IMR-90 (cell line): ENCODE results near the gene PC. TPM values are rescaled to one million over a fixed set of nuclear protein-coding genes. Genes with fewer than 3 reads are reported as not detected.

Experiments
- ATAC-seq: fragments of 200-7000 bp; cut with Tn5 transposase; 2 replicates; pipeline ENCODE4 v1.9.1; 2020; ENCODE audit warnings: low read depth, mild to moderate bottlenecking, moderate library complexity
- BruUV-seq: library from RNA; stranded (reverse); fragments of 400-500 nt; replicated peaks from 2 replicates; lab custom pipeline; 2021; lab: Mats Ljungman, UMichigan
- CTCF ChIA-PET: fragments of 300-600 bp; formaldehyde crosslinking; extraction: SDS; loops from one replicate; lab custom pipeline; 2021; ENCODE audit warnings: antibody characterized with exemption; lab: Yijun Ruan, JAX
- POLR2A ChIA-PET: fragments of 300-600 bp; sonication (Branson Sonifier 250); formaldehyde crosslinking; loops from one replicate; lab custom pipeline; 2022; ENCODE audit warnings: antibody characterized with exemption; ENCODE audit not compliant: unreplicated experiment; lab: Charles Lee
- DNase-seq: peaks from one replicate; pipeline ENCODE4 v3.0.0; 2013
- H2AFZ ChIP-seq: replicated peaks from 2 replicates; pipeline ENCODE3; 2013; ENCODE audit warnings: low read length, mild to moderate bottlenecking; ENCODE audit not compliant: poor library complexity
- H2AK5ac ChIP-seq: 2 replicates; pipeline ENCODE4 v1.6.1; 2013; ENCODE audit warnings: low read depth, low read length, inconsistent platforms
- H2AK9ac ChIP-seq: replicated peaks from 2 replicates; pipeline ENCODE3; 2013; ENCODE audit warnings: mild to moderate bottlenecking, low read depth, low read length, moderate library complexity; ENCODE audit not compliant: poor library complexity
- H2BK120ac ChIP-seq: 2 replicates; pipeline ENCODE4 v1.6.1; 2013; ENCODE audit warnings: low read depth, low read length, inconsistent platforms
- H2BK15ac ChIP-seq: 3 replicates; pipeline ENCODE4 v1.6.1; 2013; ENCODE audit warnings: low read depth, low read length, inconsistent platforms
- H2BK20ac ChIP-seq: 2 replicates; pipeline ENCODE4 v1.6.1; 2013; ENCODE audit warnings: low read depth, mild to moderate bottlenecking, inconsistent platforms, low read length, moderate library complexity
- H2BK5ac ChIP-seq: 2 replicates; pipeline ENCODE4 v1.6.1; 2013; ENCODE audit warnings: mild to moderate bottlenecking, low read depth, low read length, inconsistent platforms; ENCODE audit not compliant: poor library complexity, severe bottlenecking
- H3K14ac ChIP-seq: replicated peaks from 2 replicates; pipeline ENCODE4 v1.6.1; 2013; ENCODE audit warnings: low read depth, low read length, inconsistent platforms
- H3K18ac ChIP-seq: 2 replicates; pipeline ENCODE4 v1.6.1; 2013; ENCODE audit warnings: low read depth, low read length, control low read depth
- H3K23ac ChIP-seq: 2 replicates; pipeline ENCODE4 v1.6.1; 2013; ENCODE audit warnings: low read depth, low read length, inconsistent platforms
- H3K27ac ChIP-seq: 2 replicates; pipeline ENCODE4 v1.5.1; 2013; ENCODE audit warnings: mild to moderate bottlenecking, control low read depth, low read length; ENCODE audit not compliant: insufficient read depth
- H3K27me3 ChIP-seq: 2 replicates; pipeline ENCODE4 v1.6.1; 2013; ENCODE audit warnings: low read length; ENCODE audit not compliant: control insufficient read depth, insufficient read depth
- H3K36me3 ChIP-seq: 2 replicates; pipeline ENCODE4 v1.6.1; 2013; ENCODE audit warnings: low read length, mixed read lengths; ENCODE audit not compliant: control insufficient read depth, insufficient read depth
- H3K4ac ChIP-seq: 2 replicates; pipeline ENCODE4 v1.6.1; 2013; ENCODE audit warnings: low read depth, low read length, inconsistent platforms
- H3K4me1 ChIP-seq: 2 replicates; pipeline ENCODE4 v1.6.1; 2013; ENCODE audit warnings: low read length, mixed read lengths; ENCODE audit not compliant: control insufficient read depth, insufficient read depth
- H3K4me2 ChIP-seq: 2 replicates; pipeline ENCODE4 v1.6.1; 2013; ENCODE audit warnings: low read depth, mild to moderate bottlenecking, control low read depth, low read length, moderate library complexity
- H3K4me3 ChIP-seq: 2 replicates; pipeline ENCODE4 v1.5.1; 2013; ENCODE audit warnings: low read depth, mild to moderate bottlenecking, control low read depth, low read length, moderate library complexity; ENCODE audit not compliant: insufficient read depth
- H3K56ac ChIP-seq: 2 replicates; pipeline ENCODE4 v1.6.1; 2013; ENCODE audit warnings: low read length, inconsistent platforms; ENCODE audit not compliant: insufficient read depth; ENCODE audit errors: extremely low read depth
- H3K79me1 ChIP-seq, 2 experiments: 2 replicates each; pipeline ENCODE4 v1.6.1; 2013; ENCODE audit warnings: low read length in 2 of 2, inconsistent platforms in 1 of 2, low read depth in 1 of 2
- H3K9ac ChIP-seq: 2 replicates; pipeline ENCODE4 v1.6.1; 2013; ENCODE audit warnings: low read depth, low read length, control low read depth
- H3K9me1 ChIP-seq: 2 replicates; pipeline ENCODE4 v1.6.1; 2013; ENCODE audit warnings: low read length, inconsistent platforms; ENCODE audit not compliant: insufficient read depth
- H3K9me3 ChIP-seq: 2 replicates; pipeline ENCODE4 v1.6.1; 2013; ENCODE audit warnings: low read length; ENCODE audit not compliant: control insufficient read depth, insufficient read depth
- H4K20me1 ChIP-seq: 2 replicates; pipeline ENCODE4 v1.6.1; 2013; ENCODE audit warnings: low read length, inconsistent platforms; ENCODE audit not compliant: insufficient read depth
- H4K5ac ChIP-seq: 2 replicates; pipeline ENCODE4 v1.6.1; 2013; ENCODE audit warnings: mild to moderate bottlenecking, low read depth, low read length, control low read depth
- H4K8ac ChIP-seq, 2 experiments: 2 replicates each; pipeline ENCODE4 v1.6.1; 2013; ENCODE audit warnings: low read depth in 2 of 2, low read length in 2 of 2, control low read depth in 1 of 2, inconsistent platforms in 1 of 2
- H4K91ac ChIP-seq: 2 replicates; pipeline ENCODE4 v1.6.1; 2013; ENCODE audit warnings: low read depth, low read length, inconsistent platforms; ENCODE audit not compliant: insufficient read depth
- CHD1 ChIP-seq: IDR thresholded peaks from 2 replicates; pipeline ENCODE4 v1.6.1; 2012; ENCODE audit warnings: low read depth, low read length, improper control_type of control experiment
- USF2 ChIP-seq: fragments of 150-350 bp; IDR thresholded peaks from 2 replicates; pipeline ENCODE4 v1.6.1; 2017; ENCODE audit warnings: mild to moderate bottlenecking, antibody characterized with exemption, low read length, low read depth
- WGBS, 2 experiments: methylation state at CpG; one replicate each; pipeline versions ENCODE4 v1.1.5 to v1.1.7; 2013; ENCODE audit warnings: missing lambda C conversion rate in 2 of 2; ENCODE audit not compliant: insufficient read length in 1 of 2; ENCODE audit errors: extremely low coverage in 2 of 2; 5-methylcytosine and 5-hydroxymethylcytosine counted together
- dilution Hi-C: fragments of 300-500 bp; cut with HindIII; formaldehyde crosslinking; loops from one replicate; pipeline ENCODE4 v1.14.3; 2018; ENCODE audit warnings: low sequenced_read_pairs; ENCODE audit not compliant: unreplicated experiment
- in situ Hi-C: fragments of 300-500 bp; cut with MboI; formaldehyde crosslinking; loops from 3 replicates; pipeline ENCODE4 v1.14.3; 2019; ENCODE audit warnings: low sequenced_read_pairs, inconsistent platforms, mixed read lengths
- intact Hi-C: fragments of 100-400 bp; cut with micrococcal nuclease; formaldehyde crosslinking; loops from 2 replicates; pipeline ENCODE4 v1.10.0; 2022
- polyA plus RNA-seq, 3 experiments: library from polyadenylated mRNA; depleted of rRNA; stranded (reverse); fragments of >200 nt; gene quantifications; 2 replicates each; pipeline ENCODE4 v1.2.3, GENCODE V29; 2012; ENCODE audit warnings: low replicate concordance in 1 of 3
- total RNA-seq: library from RNA; depleted of rRNA; stranded (reverse); fragments of >200 nt; gene quantifications from 2 replicates; pipeline ENCODE4 v1.2.3, GENCODE V29; 2012

The PC gene
- total and polyA plus RNA-seq, 2 of the 4 experiments (the other 2 are of a cell fraction), result 13.6 to 15.7 TPM

GRCh38 chr11:67007126-67007525 lies 48.9 kb upstream of the PC start:
- no peaks in the 10 kb centered on the region; the same call in 1 of the 2 replicates for H3K27me3 ChIP-seq
- H4K20me1 ChIP-seq, result no peaks in the 10 kb centered on the region
- ChIA-PET POLR2A (no interaction called here), CTCF (interaction anchor here (0.6 kb wide), 1 partner anchor 55 kb away, joined by 3 read pairs; no protein-coding TSS in a partner anchor)
- no peak overlapping the region for H3K14ac ChIP-seq
- no peak overlapping the region for H3K4me2 ChIP-seq
- H3K4me1 ChIP-seq, result no peaks in the 10 kb centered on the region
- BruUV-seq, result no TSS peak
- no peaks in the 10 kb centered on the region for H3K79me1 ChIP-seq
- H2BK20ac ChIP-seq, result no peak overlapping the region
- H3K18ac ChIP-seq, result no peak overlapping the region
- dilution Hi-C loops (no loop called here), in situ Hi-C loops (no loop called here), intact Hi-C loops (no loop called here)
- no peaks in the 10 kb centered on the region for H3K9me3 ChIP-seq
- no peak overlapping the region for H3K27ac ChIP-seq
- H2BK120ac ChIP-seq, result no peak overlapping the region
- no peak overlapping the region for H2AK9ac ChIP-seq
- no peaks in the 10 kb centered on the region for H3K36me3 ChIP-seq
- H2AK5ac ChIP-seq, result no peak overlapping the region
- ATAC-seq, result no peak
- H2BK5ac ChIP-seq, result no peak overlapping the region
- TF ChIP-seq USF2 (no peak), CHD1 (no peak)
- H3K23ac ChIP-seq, result no peak overlapping the region
- no peak overlapping the region for H3K4me3 ChIP-seq
- peak overlapping the region in 1 of 2 experiments; percentile 76; a peak in 1 of 4 replicates for H4K8ac ChIP-seq
- no peak overlapping the region for H3K4ac ChIP-seq
- no peak overlapping the region for H3K9ac ChIP-seq
- H3K9me1 ChIP-seq, result no peaks in the 10 kb centered on the region
- H3K56ac ChIP-seq, result no peak overlapping the region
- no peak for DNase-seq
- H4K5ac ChIP-seq, result no peak overlapping the region
- WGBS, 2 experiments, result 94% methylated on average over 2 of the region's 7 CpGs; no CpG with 5 or more reads in 1 of the 2 experiments
- no peak overlapping the region for H2AFZ ChIP-seq
- no peak overlapping the region for H4K91ac ChIP-seq
- H2BK15ac ChIP-seq, result no peak overlapping the region
